Measurements from ENCODE around the gene KIF26B.

KIF26B gene

GRCh38 chr1:245458234-245458633 lies 303.4 kb downstream of the KIF26B start:
- in situ Hi-C loops (cut with MboI; ENCODE audit: low pct_unique_long_range_greater_than_20kb, low sequenced_read_pairs) = no loop called here
- no peak for DNase-seq

GRCh38 chr1:245458761-245459174 lies 304.0 kb downstream of the KIF26B start:
- DNase-seq = peak; percentile 89

GRCh38 chr1:245459621-245460020 lies 304.8 kb downstream of the KIF26B start:
- in situ Hi-C loops (cut with MboI; ENCODE audit: low pct_unique_long_range_greater_than_20kb, low sequenced_read_pairs) = no loop called here
- DNase-seq = no peak

More at GRCh38 chr1:245458761-245459174, 304.0 kb downstream of the KIF26B start:
- in situ Hi-C loops (cut with MboI; ENCODE audit: low pct_unique_long_range_greater_than_20kb, low sequenced_read_pairs) = no loop called here

- DNase-seq = no peak
- in situ Hi-C loops (cut with MboI; ENCODE audit: low pct_unique_long_range_greater_than_20kb, low sequenced_read_pairs) = no loop called here
Observed at GRCh38 chr1:245461681-245462080, 306.9 kb downstream of the KIF26B start.

GRCh38 chr1:245462161-245462560 lies 307.4 kb downstream of the KIF26B start:
- in situ Hi-C loops (cut with MboI; ENCODE audit: low pct_unique_long_range_greater_than_20kb, low sequenced_read_pairs) = no loop called here

GRCh38 chr1:245463392-245464165 lies 308.8 kb downstream of the KIF26B start:
- in situ Hi-C loops (cut with MboI; ENCODE audit: low pct_unique_long_range_greater_than_20kb, low sequenced_read_pairs) = no loop called here

More at GRCh38 chr1:245462161-245462560, 307.4 kb downstream of the KIF26B start:
- no peak for DNase-seq

GRCh38 chr1:245464290-245464689 lies 309.5 kb downstream of the KIF26B start:
- in situ Hi-C loops (cut with MboI; ENCODE audit: low pct_unique_long_range_greater_than_20kb, low sequenced_read_pairs) = no loop called here
- DNase-seq = no peak

More at GRCh38 chr1:245463392-245464165, 308.8 kb downstream of the KIF26B start:
- no peak for DNase-seq

- DNase-seq = no peak
- in situ Hi-C loops (cut with MboI; ENCODE audit: low pct_unique_long_range_greater_than_20kb, low sequenced_read_pairs) = no loop called here
Observed at GRCh38 chr1:245465666-245466065, 310.9 kb downstream of the KIF26B start.

- in situ Hi-C loops (cut with MboI; ENCODE audit: low pct_unique_long_range_greater_than_20kb, low sequenced_read_pairs) = no loop called here
- no peak for DNase-seq
Observed at GRCh38 chr1:245466261-245466660, 311.5 kb downstream of the KIF26B start.

GRCh38 chr1:245467804-245468203 lies 313.0 kb downstream of the KIF26B start:
- in situ Hi-C loops (cut with MboI; ENCODE audit: low pct_unique_long_range_greater_than_20kb, low sequenced_read_pairs) = no loop called here
- no peak for DNase-seq

- in situ Hi-C loops (cut with MboI; ENCODE audit: low pct_unique_long_range_greater_than_20kb, low sequenced_read_pairs) = no loop called here
- no peak for DNase-seq
Observed at GRCh38 chr1:245469006-245469405, 314.2 kb downstream of the KIF26B start.

- DNase-seq = no peak
- in situ Hi-C loops (cut with MboI; ENCODE audit: low pct_unique_long_range_greater_than_20kb, low sequenced_read_pairs) = no loop called here
Observed at GRCh38 chr1:245469734-245470133, 314.9 kb downstream of the KIF26B start.

GRCh38 chr1:245475126-245475525 lies 320.3 kb downstream of the KIF26B start:
- in situ Hi-C loops (cut with MboI; ENCODE audit: low pct_unique_long_range_greater_than_20kb, low sequenced_read_pairs) = no loop called here
- DNase-seq = no peak

GRCh38 chr1:245475961-245476516 lies 321.3 kb downstream of the KIF26B start:
- in situ Hi-C loops (cut with MboI; ENCODE audit: low pct_unique_long_range_greater_than_20kb, low sequenced_read_pairs) = no loop called here
- no peak for DNase-seq

- in situ Hi-C loops (cut with MboI; ENCODE audit: low pct_unique_long_range_greater_than_20kb, low sequenced_read_pairs) = no loop called here
- DNase-seq = no peak
Observed at GRCh38 chr1:245477941-245478340, 323.2 kb downstream of the KIF26B start.

GRCh38 chr1:245480393-245481120 lies 325.8 kb downstream of the KIF26B start:
- DNase-seq = no peak
- in situ Hi-C loops (cut with MboI; ENCODE audit: low pct_unique_long_range_greater_than_20kb, low sequenced_read_pairs) = no loop called here

GRCh38 chr1:245481261-245481660 lies 326.5 kb downstream of the KIF26B start:
- DNase-seq = no peak
- in situ Hi-C loops (cut with MboI; ENCODE audit: low pct_unique_long_range_greater_than_20kb, low sequenced_read_pairs) = no loop called here

- in situ Hi-C loops (cut with MboI; ENCODE audit: low pct_unique_long_range_greater_than_20kb, low sequenced_read_pairs) = no loop called here
- no peak for DNase-seq
Observed at GRCh38 chr1:245483247-245483646, 328.5 kb downstream of the KIF26B start.

GRCh38 chr1:245484176-245484575 lies 329.4 kb downstream of the KIF26B start:
- in situ Hi-C loops (cut with MboI; ENCODE audit: low pct_unique_long_range_greater_than_20kb, low sequenced_read_pairs) = no loop called here
- no peak for DNase-seq

- peak; percentile 30 for DNase-seq
- in situ Hi-C loops (cut with MboI; ENCODE audit: low pct_unique_long_range_greater_than_20kb, low sequenced_read_pairs) = no loop called here
Observed at GRCh38 chr1:245485996-245486395, 331.2 kb downstream of the KIF26B start.

Data from KBM-7 (cell line).